Measurements from ENCODE around the gene OPRL1.
"Not testable (repeated sequence)": the region's sequence is repeated elsewhere in the genome, so short reads cannot be mapped to it uniquely, and the experiment has no call there.

Gene OPRL1

GRCh38 chr20:64083378-64083803 lies 3.5 kb downstream of the OPRL1 start:
- in situ Hi-C loops (cut with HindIII; ENCODE audit: low sequenced_read_pairs), result no loop called here

- in situ Hi-C loops (cut with HindIII; ENCODE audit: low sequenced_read_pairs), result no loop called here
Measured at GRCh38 chr20:64083804-64084684, 4.2 kb downstream of the OPRL1 start, which contains the start of gene LKAAEAR1. Gene LKAAEAR1 (minus strand): TSS chr20:64084398. CDS start chr20:64084219, 179 bp downstream.

DNA sequence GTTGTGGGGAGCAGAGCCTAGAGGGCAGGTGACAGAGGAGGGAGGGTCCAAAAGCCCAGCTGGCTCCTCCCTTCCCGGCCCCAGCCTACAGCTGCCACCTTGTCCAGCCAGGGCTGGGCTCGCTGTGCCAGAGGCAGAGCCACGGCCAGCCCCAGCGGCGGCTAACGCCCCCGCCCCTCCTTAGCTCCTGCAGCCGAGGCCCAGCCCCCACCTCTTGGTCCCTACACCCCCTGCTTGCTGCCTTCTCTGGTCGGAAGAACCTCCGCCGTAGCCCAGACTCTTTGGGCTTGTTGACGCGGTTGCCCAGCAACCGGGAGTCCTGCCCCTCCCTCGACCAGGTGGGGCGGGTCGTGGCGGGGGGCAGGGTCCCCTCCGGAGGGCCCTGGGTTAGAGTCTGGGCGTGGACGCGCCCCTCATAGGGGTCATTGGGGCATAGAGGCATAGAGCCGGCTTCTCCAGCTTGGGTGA lies 4.8 kb downstream of the OPRL1 start:
- in situ Hi-C loops (cut with HindIII; ENCODE audit: low sequenced_read_pairs), result no loop called here

DNA sequence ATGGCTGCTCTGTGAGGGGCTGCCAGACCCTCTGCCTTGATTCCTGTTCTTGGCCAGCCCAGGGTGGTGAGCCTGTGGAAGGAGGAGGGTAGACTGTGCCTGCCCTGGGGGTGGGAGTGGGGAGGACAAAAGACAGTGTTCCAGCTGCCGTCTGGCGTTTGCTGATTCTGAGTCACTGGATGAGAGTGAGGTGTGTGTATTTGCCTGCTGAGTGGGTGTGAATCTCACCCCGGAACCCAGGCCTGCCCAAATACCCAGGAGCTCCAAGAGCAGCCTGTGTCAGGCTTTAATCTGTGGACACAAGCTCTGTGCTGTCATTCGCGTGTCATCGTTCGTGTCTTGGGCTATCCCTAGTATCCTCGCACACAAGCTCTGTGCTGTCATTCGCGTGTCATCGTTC lies 6.9 kb downstream of the OPRL1 start:
- in situ Hi-C loops (cut with HindIII; ENCODE audit: low sequenced_read_pairs), result no loop called here

DNA sequence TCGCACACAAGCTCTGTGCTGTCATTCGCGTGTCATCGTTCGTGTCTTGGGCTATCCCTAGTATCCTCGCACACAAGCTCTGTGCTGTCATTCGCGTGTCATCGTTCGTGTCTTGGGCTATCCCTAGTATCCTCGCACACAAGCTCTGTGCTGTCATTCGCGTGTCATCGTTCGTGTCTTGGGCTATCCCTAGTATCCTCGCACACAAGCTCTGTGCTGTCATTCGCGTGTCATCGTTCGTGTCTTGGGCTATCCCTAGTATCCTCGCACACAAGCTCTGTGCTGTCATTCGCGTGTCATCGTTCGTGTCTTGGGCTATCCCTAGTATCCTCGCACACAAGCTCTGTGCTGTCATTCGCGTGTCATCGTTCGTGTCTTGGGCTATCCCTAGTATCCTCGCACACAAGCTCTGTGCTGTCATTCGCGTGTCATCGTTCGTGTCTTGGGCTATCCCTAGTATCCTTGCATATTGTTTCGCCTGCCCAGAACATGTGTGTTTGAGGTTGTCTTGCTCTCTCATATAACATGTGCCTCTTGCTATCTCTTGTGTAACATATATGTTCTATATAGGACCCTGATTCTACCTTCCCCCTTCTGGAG lies 7.4 kb downstream of the OPRL1 start:
- in situ Hi-C loops (cut with HindIII; ENCODE audit: low sequenced_read_pairs), result not testable (repeated sequence)

GRCh38 chr20:64088586-64088985 lies 8.7 kb downstream of the OPRL1 start:
- in situ Hi-C loops (cut with HindIII; ENCODE audit: low sequenced_read_pairs), result not testable (repeated sequence)

GRCh38 chr20:64090165-64090564 lies 10.3 kb downstream of the OPRL1 start:
- in situ Hi-C loops (cut with HindIII; ENCODE audit: low sequenced_read_pairs), result no loop called here

- in situ Hi-C loops (cut with HindIII; ENCODE audit: low sequenced_read_pairs), result no loop called here
Measured at GRCh38 chr20:64091340-64091739, 11.5 kb downstream of the OPRL1 start.

- in situ Hi-C loops (cut with HindIII; ENCODE audit: low sequenced_read_pairs), result no loop called here
Measured at GRCh38 chr20:64091770-64092169, 11.9 kb downstream of the OPRL1 start.

DNA sequence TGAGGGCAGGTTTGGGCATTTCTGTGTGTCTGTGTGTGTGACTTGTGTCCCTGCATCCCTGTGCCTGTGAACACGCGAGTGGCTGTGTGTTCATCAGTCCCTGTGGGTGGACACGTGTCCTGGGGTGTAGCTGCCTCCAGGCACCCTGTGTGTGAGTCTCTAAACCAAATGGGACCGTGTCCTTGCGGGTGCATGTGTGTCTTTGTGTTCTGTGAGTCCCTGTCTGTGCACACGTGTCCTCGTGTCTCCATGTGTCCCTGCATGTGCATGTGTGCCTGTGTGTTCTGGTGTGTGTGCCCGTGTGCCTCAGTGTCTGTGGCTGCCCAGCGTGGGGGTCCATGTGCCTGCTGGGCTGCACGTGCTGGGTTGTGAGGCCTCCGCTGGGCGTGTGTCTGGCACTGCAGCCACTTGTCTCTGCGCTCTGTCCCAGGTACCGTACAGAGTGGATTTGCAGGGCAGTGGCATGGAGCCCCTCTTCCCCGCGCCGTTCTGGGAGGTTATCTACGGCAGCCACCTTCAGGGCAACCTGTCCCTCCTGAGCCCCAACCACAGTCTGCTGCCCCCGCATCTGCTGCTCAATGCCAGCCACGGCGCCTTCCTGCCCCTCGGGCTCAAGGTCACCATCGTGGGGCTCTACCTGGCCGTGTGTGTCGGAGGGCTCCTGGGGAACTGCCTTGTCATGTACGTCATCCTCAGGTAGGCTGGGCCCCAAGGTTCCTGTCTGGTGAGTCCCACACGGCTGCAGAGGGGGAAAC lies 12.6 kb downstream of the OPRL1 start:
- in situ Hi-C loops (cut with HindIII; ENCODE audit: low sequenced_read_pairs), result no loop called here

DNA sequence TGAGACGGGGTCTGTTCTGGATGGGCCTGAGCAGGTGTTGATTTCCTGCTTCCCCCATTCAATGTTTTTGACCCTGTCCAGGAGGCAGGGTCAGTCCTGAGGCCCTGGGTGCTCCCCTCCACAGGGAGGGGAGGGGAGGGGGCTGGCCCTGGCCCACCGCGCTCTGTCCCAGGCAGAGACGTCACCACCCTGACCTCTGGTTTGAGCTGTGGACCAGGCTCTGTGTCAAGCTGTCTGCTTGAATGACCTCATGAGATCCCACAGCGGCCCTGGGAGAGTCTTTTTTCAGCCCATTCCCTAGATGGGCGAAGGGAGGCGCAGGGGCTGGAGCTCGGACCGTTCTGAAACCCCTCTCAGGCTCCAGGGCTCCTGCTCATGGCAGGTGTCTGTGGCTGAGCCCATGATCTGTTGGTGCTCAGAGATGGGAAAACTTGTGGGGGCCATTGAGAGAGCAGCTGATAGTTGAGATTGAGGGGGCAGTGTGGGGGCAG lies 13.2 kb downstream of the OPRL1 start:
- in situ Hi-C loops (cut with HindIII; ENCODE audit: low sequenced_read_pairs), result no loop called here

- in situ Hi-C loops (cut with HindIII; ENCODE audit: low sequenced_read_pairs), result no loop called here
Measured at GRCh38 chr20:64095455-64095854, 15.6 kb downstream of the OPRL1 start.

- in situ Hi-C loops (cut with HindIII; ENCODE audit: low sequenced_read_pairs), result no loop called here
Measured at GRCh38 chr20:64095927-64096326, 16.0 kb downstream of the OPRL1 start.

DNA sequence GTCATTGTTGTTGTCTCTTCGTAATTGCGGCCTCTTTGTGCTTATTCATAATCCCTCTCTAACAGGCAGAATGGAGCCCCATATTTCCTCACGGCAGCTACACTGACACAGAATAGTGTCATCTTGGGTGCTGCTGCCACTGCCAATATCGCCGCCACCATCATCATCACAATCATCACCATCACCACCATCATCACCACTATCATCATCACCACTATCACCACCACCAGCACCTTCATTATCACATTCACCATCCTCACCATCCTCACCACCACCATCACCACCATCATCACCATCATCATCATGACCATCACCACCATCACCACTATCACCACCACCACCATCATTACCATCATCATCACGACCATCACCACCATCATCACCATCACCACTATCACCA lies 16.7 kb downstream of the OPRL1 start:
- in situ Hi-C loops (cut with HindIII; ENCODE audit: low sequenced_read_pairs), result no loop called here

- in situ Hi-C loops (cut with HindIII; ENCODE audit: low sequenced_read_pairs), result no loop called here
Measured at GRCh38 chr20:64098471-64099013, 18.7 kb downstream of the OPRL1 start.

GRCh38 chr20:64099086-64099786 lies 19.4 kb downstream of the OPRL1 start:
- in situ Hi-C loops (cut with HindIII; ENCODE audit: low sequenced_read_pairs), result no loop called here

- in situ Hi-C loops (cut with HindIII; ENCODE audit: low sequenced_read_pairs), result no loop called here
Measured at GRCh38 chr20:64099880-64100565, 20.1 kb downstream of the OPRL1 start.

DNA sequence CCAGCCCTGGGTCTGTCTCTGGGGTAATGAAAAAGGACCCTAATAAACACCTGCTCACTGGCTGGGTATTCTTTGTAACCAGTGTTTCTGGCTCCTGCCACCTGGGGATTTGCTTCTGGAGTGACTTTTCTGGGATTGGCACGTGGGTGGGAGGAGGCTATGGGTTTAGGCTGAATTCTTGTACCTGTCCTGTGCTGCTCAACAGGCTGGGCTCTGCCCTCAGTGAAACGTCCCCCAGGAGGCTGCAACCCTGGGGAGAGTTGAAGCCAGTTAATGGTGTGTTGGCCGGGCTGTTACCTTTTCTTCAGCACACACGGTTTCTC lies 20.6 kb downstream of the OPRL1 start:
- in situ Hi-C loops (cut with HindIII; ENCODE audit: low sequenced_read_pairs), result no loop called here

GRCh38 chr20:64100946-64101688 lies 21.2 kb downstream of the OPRL1 start:
- in situ Hi-C loops (cut with HindIII; ENCODE audit: low sequenced_read_pairs), result no loop called here

Measured in DLD1 (cell line).